GM23338 (cell line): ENCODE results near the gene LNP1.

Experiments
- EZH2 ChIP-seq: fragments of 200-600 bp; sonication (generic); IDR thresholded peaks from one replicate; pipeline ENCODE4 v1.8.0; 2017; ENCODE audit warnings: antibody characterized with exemption, mild to moderate bottlenecking, low read depth; ENCODE audit not compliant: unreplicated experiment
- EZH2phosphoT487 ChIP-seq: fragments of 200-600 bp; sonication (generic); IDR thresholded peaks from one replicate; pipeline ENCODE4 v1.8.1; 2018; ENCODE audit warnings: antibody characterized with exemption; ENCODE audit not compliant: unreplicated experiment
- POLR2AphosphoS5 ChIP-seq: IDR thresholded peaks from 2 replicates; pipeline ENCODE4 v1.6.1; 2016; ENCODE audit warnings: antibody characterized with exemption, low read depth
- TF ChIP-seq, protein P1 (sequence below), 2 experiments: fragments of 200-600 bp in 1 of 2; sonication (generic) in 1 of 2; conservative IDR thresholded peaks; 2 replicates each; pipeline versions ENCODE4 v1.5.1 to v1.6.1; 2016 to 2017; ENCODE audit warnings: antibody characterized with exemption in 2 of 2, low read depth in 2 of 2, mild to moderate bottlenecking in 2 of 2, moderate library complexity in 1 of 2
- TF ChIP-seq, protein P2 (sequence below): IDR thresholded peaks from one replicate; pipeline ENCODE4 v1.6.1; 2018; ENCODE audit warnings: antibody characterized with exemption; ENCODE audit not compliant: unreplicated experiment

DNA sequence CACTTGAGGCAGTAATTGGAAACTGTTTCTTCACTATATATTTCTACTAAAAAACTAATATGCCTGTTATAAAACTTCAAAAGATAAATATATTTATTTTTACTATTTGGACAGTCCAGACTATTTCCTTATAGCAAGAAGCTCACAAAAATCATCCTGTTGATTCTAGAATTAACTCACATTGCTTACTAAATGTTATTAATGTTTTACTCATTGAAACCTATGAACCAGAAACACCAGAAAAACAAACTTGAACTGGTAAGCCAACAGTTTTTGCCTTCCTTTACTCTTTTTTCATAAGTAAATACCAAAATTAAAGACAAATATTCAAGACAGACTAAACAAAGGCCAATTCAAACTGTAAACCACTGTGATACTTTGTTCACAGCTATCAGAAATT is 26.8 kb upstream of the LNP1 start:
- TF ChIP-seq, protein P1, sequence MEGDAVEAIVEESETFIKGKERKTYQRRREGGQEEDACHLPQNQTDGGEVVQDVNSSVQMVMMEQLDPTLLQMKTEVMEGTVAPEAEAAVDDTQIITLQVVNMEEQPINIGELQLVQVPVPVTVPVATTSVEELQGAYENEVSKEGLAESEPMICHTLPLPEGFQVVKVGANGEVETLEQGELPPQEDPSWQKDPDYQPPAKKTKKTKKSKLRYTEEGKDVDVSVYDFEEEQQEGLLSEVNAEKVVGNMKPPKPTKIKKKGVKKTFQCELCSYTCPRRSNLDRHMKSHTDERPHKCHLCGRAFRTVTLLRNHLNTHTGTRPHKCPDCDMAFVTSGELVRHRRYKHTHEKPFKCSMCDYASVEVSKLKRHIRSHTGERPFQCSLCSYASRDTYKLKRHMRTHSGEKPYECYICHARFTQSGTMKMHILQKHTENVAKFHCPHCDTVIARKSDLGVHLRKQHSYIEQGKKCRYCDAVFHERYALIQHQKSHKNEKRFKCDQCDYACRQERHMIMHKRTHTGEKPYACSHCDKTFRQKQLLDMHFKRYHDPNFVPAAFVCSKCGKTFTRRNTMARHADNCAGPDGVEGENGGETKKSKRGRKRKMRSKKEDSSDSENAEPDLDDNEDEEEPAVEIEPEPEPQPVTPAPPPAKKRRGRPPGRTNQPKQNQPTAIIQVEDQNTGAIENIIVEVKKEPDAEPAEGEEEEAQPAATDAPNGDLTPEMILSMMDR (conservative IDR thresholded peaks at IDR 0.05; ENCODE audit: low read depth in 2 of 2): no peak
- TF ChIP-seq, protein P2, sequence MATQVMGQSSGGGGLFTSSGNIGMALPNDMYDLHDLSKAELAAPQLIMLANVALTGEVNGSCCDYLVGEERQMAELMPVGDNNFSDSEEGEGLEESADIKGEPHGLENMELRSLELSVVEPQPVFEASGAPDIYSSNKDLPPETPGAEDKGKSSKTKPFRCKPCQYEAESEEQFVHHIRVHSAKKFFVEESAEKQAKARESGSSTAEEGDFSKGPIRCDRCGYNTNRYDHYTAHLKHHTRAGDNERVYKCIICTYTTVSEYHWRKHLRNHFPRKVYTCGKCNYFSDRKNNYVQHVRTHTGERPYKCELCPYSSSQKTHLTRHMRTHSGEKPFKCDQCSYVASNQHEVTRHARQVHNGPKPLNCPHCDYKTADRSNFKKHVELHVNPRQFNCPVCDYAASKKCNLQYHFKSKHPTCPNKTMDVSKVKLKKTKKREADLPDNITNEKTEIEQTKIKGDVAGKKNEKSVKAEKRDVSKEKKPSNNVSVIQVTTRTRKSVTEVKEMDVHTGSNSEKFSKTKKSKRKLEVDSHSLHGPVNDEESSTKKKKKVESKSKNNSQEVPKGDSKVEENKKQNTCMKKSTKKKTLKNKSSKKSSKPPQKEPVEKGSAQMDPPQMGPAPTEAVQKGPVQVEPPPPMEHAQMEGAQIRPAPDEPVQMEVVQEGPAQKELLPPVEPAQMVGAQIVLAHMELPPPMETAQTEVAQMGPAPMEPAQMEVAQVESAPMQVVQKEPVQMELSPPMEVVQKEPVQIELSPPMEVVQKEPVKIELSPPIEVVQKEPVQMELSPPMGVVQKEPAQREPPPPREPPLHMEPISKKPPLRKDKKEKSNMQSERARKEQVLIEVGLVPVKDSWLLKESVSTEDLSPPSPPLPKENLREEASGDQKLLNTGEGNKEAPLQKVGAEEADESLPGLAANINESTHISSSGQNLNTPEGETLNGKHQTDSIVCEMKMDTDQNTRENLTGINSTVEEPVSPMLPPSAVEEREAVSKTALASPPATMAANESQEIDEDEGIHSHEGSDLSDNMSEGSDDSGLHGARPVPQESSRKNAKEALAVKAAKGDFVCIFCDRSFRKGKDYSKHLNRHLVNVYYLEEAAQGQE: no peak
- TF ChIP-seq EZH2 (no peak), EZH2phosphoT487 (no peak), POLR2AphosphoS5 (no peak)
